Activated naive CD8-positive, alpha-beta T cell (primary cell): ENCODE results near the gene PHTF2.

Source experiments
- H3K27ac Mint-ChIP-seq: one replicate; pipeline ENCODE4 v1.8.0; 2021; ENCODE audit warnings: mixed read lengths
- H3K27me3 Mint-ChIP-seq: one replicate; pipeline ENCODE4 v1.8.0; 2021; ENCODE audit warnings: mixed read lengths
- H3K36me3 Mint-ChIP-seq: one replicate; pipeline ENCODE4 v1.8.0; 2021; ENCODE audit warnings: mixed read lengths
- H3K4me1 Mint-ChIP-seq: one replicate; pipeline ENCODE4 v1.8.0; 2021; ENCODE audit warnings: low read depth, mixed read lengths
- H3K4me3 Mint-ChIP-seq: one replicate; pipeline ENCODE4 v1.8.0; 2021; ENCODE audit warnings: mild to moderate bottlenecking, mixed read lengths
- H3K9me3 Mint-ChIP-seq: one replicate; pipeline ENCODE4 v1.8.0; 2021; ENCODE audit warnings: low read depth, mixed read lengths

Gene PHTF2

GRCh38 chr7:77897004-77897547, 98.5 kb downstream of the PHTF2 start:
- no peaks in the 10 kb centered on the region for H3K9me3 Mint-ChIP-seq
- no peaks in the 10 kb centered on the region for H3K4me1 Mint-ChIP-seq
- no peak overlapping the region for H3K4me3 Mint-ChIP-seq
- no peaks in the 10 kb centered on the region for H3K27me3 Mint-ChIP-seq
- no peak overlapping the region for H3K27ac Mint-ChIP-seq
- H3K36me3 Mint-ChIP-seq: no peaks in the 10 kb centered on the region

GRCh38 chr7:77899516-77899915, 100.9 kb downstream of the PHTF2 start:
- no peaks in the 10 kb centered on the region for H3K9me3 Mint-ChIP-seq
- no peak overlapping the region for H3K4me3 Mint-ChIP-seq
- H3K36me3 Mint-ChIP-seq: no peaks in the 10 kb centered on the region
- no peaks in the 10 kb centered on the region for H3K27me3 Mint-ChIP-seq
- H3K27ac Mint-ChIP-seq: no peak overlapping the region
- no peaks in the 10 kb centered on the region for H3K4me1 Mint-ChIP-seq

- Mint-ChIP-seq H3K4me3 (no peak overlapping the region), H3K27ac (no peak overlapping the region), H3K36me3 (peaks cover 2% of the 10 kb centered on the region), H3K9me3 (no peaks in the 10 kb centered on the region), H3K27me3 (no peaks in the 10 kb centered on the region), H3K4me1 (no peaks in the 10 kb centered on the region)
These were observed 105.0 kb downstream of the PHTF2 start for GRCh38 chr7:77903597-77903996.

- H3K4me3 Mint-ChIP-seq: no peak overlapping the region
- no peaks in the 10 kb centered on the region for H3K27me3 Mint-ChIP-seq
- no peak overlapping the region for H3K27ac Mint-ChIP-seq
- no peaks in the 10 kb centered on the region for H3K4me1 Mint-ChIP-seq
- H3K36me3 Mint-ChIP-seq: peaks cover 2% of the 10 kb centered on the region
- H3K9me3 Mint-ChIP-seq: no peaks in the 10 kb centered on the region
These were observed 105.7 kb downstream of the PHTF2 start for GRCh38 chr7:77904252-77904651.

GRCh38 chr7:77907281-77907680, 108.7 kb downstream of the PHTF2 start:
- H3K36me3 Mint-ChIP-seq: peaks cover 6% of the 10 kb centered on the region
- no peaks in the 10 kb centered on the region for H3K9me3 Mint-ChIP-seq
- H3K4me3 Mint-ChIP-seq: no peak overlapping the region
- no peaks in the 10 kb centered on the region for H3K27me3 Mint-ChIP-seq
- peaks cover 3% of the 10 kb centered on the region for H3K4me1 Mint-ChIP-seq
- H3K27ac Mint-ChIP-seq: no peak overlapping the region

GRCh38 chr7:77908664-77909063, 110.1 kb downstream of the PHTF2 start:
- H3K4me1 Mint-ChIP-seq: peaks cover 3% of the 10 kb centered on the region
- no peaks in the 10 kb centered on the region for H3K27me3 Mint-ChIP-seq
- no peak overlapping the region for H3K27ac Mint-ChIP-seq
- peaks cover 6% of the 10 kb centered on the region for H3K36me3 Mint-ChIP-seq
- H3K9me3 Mint-ChIP-seq: no peaks in the 10 kb centered on the region
- no peak overlapping the region for H3K4me3 Mint-ChIP-seq

GRCh38 chr7:77910124-77910523, 111.6 kb downstream of the PHTF2 start:
- no peak overlapping the region for H3K27ac Mint-ChIP-seq
- H3K4me1 Mint-ChIP-seq: peaks cover 5% of the 10 kb centered on the region
- H3K36me3 Mint-ChIP-seq: peaks cover 6% of the 10 kb centered on the region
- no peaks in the 10 kb centered on the region for H3K27me3 Mint-ChIP-seq
- H3K4me3 Mint-ChIP-seq: no peak overlapping the region
- no peaks in the 10 kb centered on the region for H3K9me3 Mint-ChIP-seq

GRCh38 chr7:77912293-77912692, 113.7 kb downstream of the PHTF2 start:
- Mint-ChIP-seq H3K36me3 (peaks cover 6% of the 10 kb centered on the region), H3K9me3 (no peaks in the 10 kb centered on the region), H3K4me3 (no peak overlapping the region), H3K27ac (no peak overlapping the region), H3K27me3 (no peaks in the 10 kb centered on the region), H3K4me1 (peaks cover 5% of the 10 kb centered on the region)

- no peak overlapping the region for H3K27ac Mint-ChIP-seq
- H3K4me3 Mint-ChIP-seq: no peak overlapping the region
- peaks cover 7% of the 10 kb centered on the region for H3K36me3 Mint-ChIP-seq
- no peaks in the 10 kb centered on the region for H3K9me3 Mint-ChIP-seq
- H3K27me3 Mint-ChIP-seq: no peaks in the 10 kb centered on the region
- H3K4me1 Mint-ChIP-seq: peaks cover 5% of the 10 kb centered on the region
These were observed 115.5 kb downstream of the PHTF2 start for GRCh38 chr7:77913977-77914607.

GRCh38 chr7:77917500-77918262, 119.1 kb downstream of the PHTF2 start:
- H3K4me3 Mint-ChIP-seq: no peak overlapping the region
- peaks cover 2% of the 10 kb centered on the region for H3K4me1 Mint-ChIP-seq
- H3K27me3 Mint-ChIP-seq: no peaks in the 10 kb centered on the region
- no peak overlapping the region for H3K27ac Mint-ChIP-seq
- H3K9me3 Mint-ChIP-seq: no peaks in the 10 kb centered on the region
- H3K36me3 Mint-ChIP-seq: peaks cover 8% of the 10 kb centered on the region

GRCh38 chr7:77918676-77919075, 120.1 kb downstream of the PHTF2 start:
- Mint-ChIP-seq H3K36me3 (peaks cover 8% of the 10 kb centered on the region), H3K27me3 (no peaks in the 10 kb centered on the region), H3K27ac (no peak overlapping the region), H3K4me1 (peaks cover 10% of the 10 kb centered on the region), H3K4me3 (no peak overlapping the region), H3K9me3 (no peaks in the 10 kb centered on the region)

- no peak overlapping the region for H3K27ac Mint-ChIP-seq
- H3K4me3 Mint-ChIP-seq: no peak overlapping the region
- no peaks in the 10 kb centered on the region for H3K9me3 Mint-ChIP-seq
- peaks cover 6% of the 10 kb centered on the region for H3K36me3 Mint-ChIP-seq
- no peaks in the 10 kb centered on the region for H3K27me3 Mint-ChIP-seq
- peaks cover 9% of the 10 kb centered on the region for H3K4me1 Mint-ChIP-seq
These were observed 124.8 kb downstream of the PHTF2 start for GRCh38 chr7:77923419-77923818.

- Mint-ChIP-seq H3K9me3 (no peaks in the 10 kb centered on the region), H3K27me3 (no peaks in the 10 kb centered on the region), H3K36me3 (peaks cover 10% of the 10 kb centered on the region), H3K27ac (no peak overlapping the region), H3K4me3 (no peak overlapping the region), H3K4me1 (peaks cover 2% of the 10 kb centered on the region)
These were observed 131.9 kb downstream of the PHTF2 start for GRCh38 chr7:77930496-77930895.

GRCh38 chr7:77931841-77932240, 133.3 kb downstream of the PHTF2 start:
- Mint-ChIP-seq H3K4me3 (no peak overlapping the region), H3K9me3 (no peaks in the 10 kb centered on the region), H3K36me3 (peaks cover 10% of the 10 kb centered on the region), H3K27ac (no peak overlapping the region), H3K27me3 (no peaks in the 10 kb centered on the region), H3K4me1 (peaks cover 6% of the 10 kb centered on the region)

GRCh38 chr7:77933394-77933793, 134.8 kb downstream of the PHTF2 start:
- no peak overlapping the region for H3K4me3 Mint-ChIP-seq
- H3K9me3 Mint-ChIP-seq: no peaks in the 10 kb centered on the region
- H3K4me1 Mint-ChIP-seq: peaks cover 6% of the 10 kb centered on the region
- H3K36me3 Mint-ChIP-seq: peaks cover 8% of the 10 kb centered on the region
- no peaks in the 10 kb centered on the region for H3K27me3 Mint-ChIP-seq
- H3K27ac Mint-ChIP-seq: peak overlapping the region; percentile 18
